ENCODE results near the gene COL23A1.

DNA sequence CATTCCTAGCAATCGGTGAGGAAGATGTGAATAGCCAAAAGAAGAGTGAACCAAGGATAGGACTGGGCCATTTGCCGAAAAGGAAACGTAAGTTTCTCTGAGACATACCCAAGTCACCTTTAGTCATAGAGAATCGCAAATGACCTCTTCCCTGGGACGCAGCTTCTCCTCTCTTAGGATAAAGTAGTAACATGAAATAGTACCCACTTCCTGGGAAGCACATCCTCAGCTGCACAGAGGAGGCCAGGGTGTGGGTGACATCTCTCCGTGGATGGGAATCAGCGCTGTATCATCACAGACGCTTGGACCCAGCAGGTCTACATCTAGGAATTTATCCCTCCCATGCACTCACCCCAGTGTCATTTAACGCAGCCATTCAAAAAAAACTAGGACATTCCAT, 236.7 kb downstream of the COL23A1 start:
- TF ChIP-seq, protein P1, sequence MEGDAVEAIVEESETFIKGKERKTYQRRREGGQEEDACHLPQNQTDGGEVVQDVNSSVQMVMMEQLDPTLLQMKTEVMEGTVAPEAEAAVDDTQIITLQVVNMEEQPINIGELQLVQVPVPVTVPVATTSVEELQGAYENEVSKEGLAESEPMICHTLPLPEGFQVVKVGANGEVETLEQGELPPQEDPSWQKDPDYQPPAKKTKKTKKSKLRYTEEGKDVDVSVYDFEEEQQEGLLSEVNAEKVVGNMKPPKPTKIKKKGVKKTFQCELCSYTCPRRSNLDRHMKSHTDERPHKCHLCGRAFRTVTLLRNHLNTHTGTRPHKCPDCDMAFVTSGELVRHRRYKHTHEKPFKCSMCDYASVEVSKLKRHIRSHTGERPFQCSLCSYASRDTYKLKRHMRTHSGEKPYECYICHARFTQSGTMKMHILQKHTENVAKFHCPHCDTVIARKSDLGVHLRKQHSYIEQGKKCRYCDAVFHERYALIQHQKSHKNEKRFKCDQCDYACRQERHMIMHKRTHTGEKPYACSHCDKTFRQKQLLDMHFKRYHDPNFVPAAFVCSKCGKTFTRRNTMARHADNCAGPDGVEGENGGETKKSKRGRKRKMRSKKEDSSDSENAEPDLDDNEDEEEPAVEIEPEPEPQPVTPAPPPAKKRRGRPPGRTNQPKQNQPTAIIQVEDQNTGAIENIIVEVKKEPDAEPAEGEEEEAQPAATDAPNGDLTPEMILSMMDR (IDR thresholded peaks at IDR 0.05; ENCODE audit: low read depth, low read length), result no peak
- TF ChIP-seq EZH2phosphoT487 (IDR thresholded peaks at IDR 0.05; ENCODE audit: low read depth), result no peak

Measured in OCI-LY3 (cell line).